ENCODE data around the gene YWHAB. TPM values are rescaled to one million over a fixed set of nuclear protein-coding genes. Genes with fewer than 3 reads are reported as not detected.

YWHAB gene
- total RNA-seq, 1 donor from 2014 or later = 293 TPM

GRCh38 chr20:44910690-44911262 is 25.3 kb downstream of the YWHAB start:
- intact Hi-C loops (cut with micrococcal nuclease) = loop anchor here (1.0 to 5.0 kb wide), 3 partner anchors 25 to 187 kb away; partner anchors contain the start of genes STK4 and YWHAB

- intact Hi-C loops (cut with micrococcal nuclease) = loop anchor here (2.0 to 5.0 kb wide), 2 partner anchors 55 to 186 kb away; partner anchors contain the start of gene STK4
Measured at GRCh38 chr20:44911264-44911921, 25.9 kb downstream of the YWHAB start.

GRCh38 chr20:44912189-44912588 is 26.7 kb downstream of the YWHAB start:
- intact Hi-C loops (cut with micrococcal nuclease) = loop anchor here (5.0 kb wide), 1 partner anchor 185 kb away; no protein-coding TSS in a partner anchor

GRCh38 chr20:44914924-44915323 is 29.4 kb downstream of the YWHAB start:
- intact Hi-C loops (cut with micrococcal nuclease) = loop anchor here (5.0 kb wide), 1 partner anchor 182 kb away; no protein-coding TSS in a partner anchor

GRCh38 chr20:44916586-44916985 is 31.1 kb downstream of the YWHAB start:
- intact Hi-C loops (cut with micrococcal nuclease) = no loop called here

GRCh38 chr20:44917399-44917798 is 31.9 kb downstream of the YWHAB start:
- intact Hi-C loops (cut with micrococcal nuclease) = no loop called here

GRCh38 chr20:44918342-44918741 is 32.8 kb downstream of the YWHAB start:
- intact Hi-C loops (cut with micrococcal nuclease) = no loop called here

- intact Hi-C loops (cut with micrococcal nuclease) = no loop called here
Measured at GRCh38 chr20:44918761-44919160, 33.3 kb downstream of the YWHAB start.

- intact Hi-C loops (cut with micrococcal nuclease) = no loop called here
Measured at GRCh38 chr20:44921447-44921846, 35.9 kb downstream of the YWHAB start.

- intact Hi-C loops (cut with micrococcal nuclease) = no loop called here
Measured at GRCh38 chr20:44924541-44924940, 39.0 kb downstream of the YWHAB start.

GRCh38 chr20:44928595-44928994 is 43.1 kb downstream of the YWHAB start:
- intact Hi-C loops (cut with micrococcal nuclease) = no loop called here

GRCh38 chr20:44930517-44931168 is 45.1 kb downstream of the YWHAB start:
- intact Hi-C loops (cut with micrococcal nuclease) = no loop called here

GRCh38 chr20:44931911-44932310 is 46.4 kb downstream of the YWHAB start:
- intact Hi-C loops (cut with micrococcal nuclease) = no loop called here

GRCh38 chr20:44932916-44933315 is 47.4 kb downstream of the YWHAB start:
- intact Hi-C loops (cut with micrococcal nuclease) = no loop called here

GRCh38 chr20:44936510-44936909 is 51.0 kb downstream of the YWHAB start:
- intact Hi-C loops (cut with micrococcal nuclease) = no loop called here

- intact Hi-C loops (cut with micrococcal nuclease) = no loop called here
Measured at GRCh38 chr20:44938637-44939036, 53.1 kb downstream of the YWHAB start.

- intact Hi-C loops (cut with micrococcal nuclease) = no loop called here
Measured at GRCh38 chr20:44941120-44941691, 55.7 kb downstream of the YWHAB start.

GRCh38 chr20:44942264-44942973 is 56.9 kb downstream of the YWHAB start:
- intact Hi-C loops (cut with micrococcal nuclease) = no loop called here

GRCh38 chr20:44943828-44944227 is 58.3 kb downstream of the YWHAB start:
- intact Hi-C loops (cut with micrococcal nuclease) = no loop called here

- intact Hi-C loops (cut with micrococcal nuclease) = no loop called here
Measured at GRCh38 chr20:44945261-44945660, 59.8 kb downstream of the YWHAB start.

- intact Hi-C loops (cut with micrococcal nuclease) = no loop called here
Measured at GRCh38 chr20:44946271-44946852, 60.9 kb downstream of the YWHAB start.

All from T-helper 2 cell treated with Interferon-gamma antibody and Interleukin-4, amounts not matched to agents 100 ng/mL and 5 ng/mL, for 36 hours (primary cell).